Breast epithelium (tissue), 4 donors: ENCODE measurements around the gene USP32. TPM values are rescaled to one million over a fixed set of nuclear protein-coding genes. Genes with fewer than 3 reads are reported as not detected.
"Not testable (repeated sequence)": the region's sequence is repeated elsewhere in the genome, so short reads cannot be mapped to it uniquely, and the experiment has no call there.

Source experiments
- DNase-seq, 2 donors: peaks; one replicate each; pipeline ENCODE4 v3.0.0-alpha.2; 2019; ENCODE audit warnings: low spot score in 2 of 2
- H3K27ac ChIP-seq, 2 donors: fragments of 200-600 bp; sonication (generic) in 1 of 2; one replicate each; pipeline ENCODE4 v1.5.1; 2016 to 2019; ENCODE audit warnings: mild to moderate bottlenecking in 1 of 2
- H3K27me3 ChIP-seq, 2 donors: fragments of 200-600 bp; sonication (generic) in 1 of 2; one replicate each; pipeline versions ENCODE4 v1.5.1 to v1.6.0; 2017 to 2019; ENCODE audit warnings: control low read depth in 1 of 2, mild to moderate bottlenecking in 1 of 2
- H3K36me3 ChIP-seq: fragments of 200-600 bp; one replicate; pipeline ENCODE4 v1.5.1; 2019
- H3K4me1 ChIP-seq, 2 donors: fragments of 200-600 bp; sonication (generic); one replicate each; pipeline ENCODE4 v1.5.1; 2016 to 2019; ENCODE audit warnings: control low read depth in 1 of 2
- H3K4me3 ChIP-seq, 3 donors: fragments of 200-600 bp; sonication (generic); 1 replicate in 2 of 3; 2 replicates in 1 of 3; pipeline ENCODE4 v1.5.1; 2016 to 2019; ENCODE audit warnings: mild to moderate bottlenecking in 3 of 3, moderate library complexity in 2 of 3
- H3K9me3 ChIP-seq, 2 donors: fragments of 200-600 bp; sonication (generic) in 1 of 2; one replicate each; pipeline ENCODE4 v1.5.1; 2016 to 2019; ENCODE audit warnings: control low read depth in 1 of 2
- CTCF ChIP-seq, 3 donors: fragments of 450-650 bp; IDR thresholded peaks; one replicate each; pipeline ENCODE4 v1.5.1; 2016 to 2017; ENCODE audit warnings: antibody characterized with exemption in 3 of 3, mild to moderate bottlenecking in 3 of 3, moderate library complexity in 3 of 3
- POLR2A ChIP-seq: fragments of 450-650 bp; IDR thresholded peaks from one replicate; pipeline ENCODE4 v1.6.1; 2016; ENCODE audit warnings: antibody characterized with exemption, mild to moderate bottlenecking, moderate library complexity
- POLR2AphosphoS5 ChIP-seq, 3 donors: sonication (generic); formaldehyde crosslinking; IDR thresholded peaks; one replicate each; pipeline ENCODE4 v1.6.1; 2017; ENCODE audit warnings: antibody characterized with exemption in 3 of 3
- intact Hi-C: fragments of 100-400 bp; cut with DNase I; formaldehyde crosslinking; loops from one replicate; pipeline ENCODE4 v1.15.1; 2023; ENCODE audit warnings: low total_unique reads
- total RNA-seq, 3 donors: library from RNA; depleted of rRNA; stranded (reverse); fragments of >200 nt; gene quantifications; one replicate each; pipeline ENCODE4 v1.1.0, GENCODE V29; 2016

USP32 gene
- total RNA-seq, 3 donors from 2014 or later, result 66.2 to 95.1 (median 69.1) TPM

DNA sequence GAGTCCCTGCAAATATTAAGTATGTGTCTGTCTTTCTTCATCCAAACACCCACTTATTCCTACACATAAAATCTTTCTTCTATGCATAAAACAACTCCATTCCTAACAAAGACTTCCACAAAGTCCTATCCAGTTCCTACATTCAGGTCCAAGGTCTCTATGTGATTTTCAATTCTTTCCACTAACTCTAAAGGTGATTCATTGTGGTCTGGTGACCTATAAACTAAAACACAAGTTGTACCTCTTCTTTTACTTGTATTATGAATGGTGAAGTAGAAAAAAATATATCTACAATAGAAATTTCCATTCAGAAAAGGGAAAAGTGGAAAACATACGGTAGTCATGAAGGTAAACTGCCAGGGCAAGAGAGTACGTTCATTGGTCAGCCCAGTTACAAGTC is 56.6 kb downstream of the USP32 start:
- intact Hi-C loops, result loop anchor here (5.0 kb wide), 1 partner anchor 527 kb away; no protein-coding TSS in a partner anchor
- DNase-seq, result no peak
- no peaks in the 10 kb centered on the region for H3K4me1 ChIP-seq
- H3K9me3 ChIP-seq, result no peaks in the 10 kb centered on the region
- H3K27ac ChIP-seq, result no peak overlapping the region
- no peaks in the 10 kb centered on the region for H3K27me3 ChIP-seq
- no peak overlapping the region for H3K4me3 ChIP-seq
- H3K36me3 ChIP-seq, result no peaks in the 10 kb centered on the region
- TF ChIP-seq CTCF (IDR thresholded peaks at IDR 0.05) (no peak), POLR2AphosphoS5 (IDR thresholded peaks at IDR 0.05) (no peak), POLR2A (no peak)

GRCh38 chr17:60333628-60334031 is 58.3 kb downstream of the USP32 start:
- H3K27me3 ChIP-seq, result no peaks in the 10 kb centered on the region
- H3K4me1 ChIP-seq, result no peaks in the 10 kb centered on the region
- intact Hi-C loops, result no loop called here
- TF ChIP-seq POLR2A (no peak), CTCF (IDR thresholded peaks at IDR 0.05) (no peak), POLR2AphosphoS5 (IDR thresholded peaks at IDR 0.05) (no peak)
- H3K27ac ChIP-seq, result no peak overlapping the region
- H3K36me3 ChIP-seq, result no peaks in the 10 kb centered on the region
- H3K4me3 ChIP-seq, result no peak overlapping the region
- no peak for DNase-seq
- H3K9me3 ChIP-seq, result no peaks in the 10 kb centered on the region

GRCh38 chr17:60333072-60333471 is 58.9 kb downstream of the USP32 start:
- H3K4me1 ChIP-seq, H3K36me3 ChIP-seq, H3K27ac ChIP-seq, H3K4me3 ChIP-seq, H3K27me3 ChIP-seq, intact Hi-C loops, H3K9me3 ChIP-seq, DNase-seq: not testable (repeated sequence)

- no peak for DNase-seq
- no peaks in the 10 kb centered on the region for H3K36me3 ChIP-seq
- TF ChIP-seq CTCF (IDR thresholded peaks at IDR 0.05) (no peak), POLR2AphosphoS5 (IDR thresholded peaks at IDR 0.05) (no peak), POLR2A (no peak)
- H3K27me3 ChIP-seq, result no peaks in the 10 kb centered on the region
- no peaks in the 10 kb centered on the region for H3K9me3 ChIP-seq
- H3K4me3 ChIP-seq, result no peak overlapping the region
- intact Hi-C loops, result no loop called here
- H3K27ac ChIP-seq, result no peak overlapping the region
- no peaks in the 10 kb centered on the region for H3K4me1 ChIP-seq
Observed at GRCh38 chr17:60332574-60332973, 59.4 kb downstream of the USP32 start.

- TF ChIP-seq POLR2A, result no peak
- TF ChIP-seq CTCF (IDR thresholded peaks at IDR 0.05), result no peak
- TF ChIP-seq POLR2AphosphoS5 (IDR thresholded peaks at IDR 0.05), result no peak
- Histone ChIP-seq H3K27ac (no peak overlapping the region), H3K9me3 (no peaks in the 10 kb centered on the region)
Observed at GRCh38 chr17:60330731-60331130, 61.2 kb downstream of the USP32 start.

GRCh38 chr17:60328679-60329078 is 63.3 kb downstream of the USP32 start:
- Histone ChIP-seq H3K27ac (no peak overlapping the region), H3K4me3 (no peak overlapping the region), H3K4me1 (no peaks in the 10 kb centered on the region), H3K9me3 (no peaks in the 10 kb centered on the region), H3K27me3 (no peaks in the 10 kb centered on the region), H3K36me3 (no peaks in the 10 kb centered on the region)
- intact Hi-C loops, result no loop called here
- TF ChIP-seq CTCF (IDR thresholded peaks at IDR 0.05) (no peak), POLR2A (no peak), POLR2AphosphoS5 (IDR thresholded peaks at IDR 0.05) (no peak)
- DNase-seq, result no peak

More at GRCh38 chr17:60330731-60331130, 61.2 kb downstream of the USP32 start:
- DNase-seq, result no peak
- Histone ChIP-seq H3K36me3 (no peaks in the 10 kb centered on the region), H3K4me1 (no peaks in the 10 kb centered on the region), H3K4me3 (no peak overlapping the region), H3K27me3 (no peaks in the 10 kb centered on the region)
- intact Hi-C loops, result no loop called here
